Ovary (tissue), 9 donors: ENCODE data around the gene INAVA. TPM values are rescaled to one million over a fixed set of nuclear protein-coding genes. Genes with fewer than 3 reads are reported as not detected.
"Not testable (repeated sequence)": the region's sequence is repeated elsewhere in the genome, so short reads cannot be mapped to it uniquely, and the experiment has no call there.

Experiments
- DNase-seq, 5 donors: peaks; one replicate each; pipeline ENCODE4 v3.0.0-alpha.2; 2019 to 2020
- H3K27ac ChIP-seq, 2 donors: fragments of 200-600 bp; one replicate each; pipeline versions ENCODE4 v1.5.1 to v1.8.0; 2019 to 2022
- H3K27me3 ChIP-seq: fragments of 200-600 bp; one replicate; pipeline ENCODE4 v1.8.0; 2022
- H3K36me3 ChIP-seq: fragments of 200-600 bp; sonication (generic); one replicate; pipeline ENCODE4 v1.5.1; 2019
- H3K4me1 ChIP-seq: one replicate; pipeline ENCODE4 v1.8.1; 2013; ENCODE audit warnings: mild to moderate bottlenecking, moderate library complexity; ENCODE audit not compliant: insufficient read depth
- H3K4me3 ChIP-seq: fragments of 200-600 bp; sonication (generic); one replicate; pipeline ENCODE4 v1.5.1; 2017
- H3K9me3 ChIP-seq, 2 donors: fragments of 200-600 bp in 1 of 2; sonication (generic) in 1 of 2; one replicate each; pipeline versions ENCODE4 v1.5.1 to v1.8.1; 2013 to 2019; ENCODE audit warnings: mild to moderate bottlenecking in 1 of 2, moderate library complexity in 1 of 2
- POLR2A ChIP-seq: fragments of 450-650 bp; IDR thresholded peaks from one replicate; pipeline ENCODE4 v1.6.1; 2017; ENCODE audit warnings: antibody characterized with exemption, mild to moderate bottlenecking, moderate library complexity
- WGBS, 3 donors: extraction: QIAGEN DNeasy Blood & Tissue Kit in 1 of 3; methylation state at CpG; one replicate each; pipeline versions ENCODE4 v1.1.5 to v1.1.7; 2013 to 2017; 5-methylcytosine and 5-hydroxymethylcytosine counted together
- intact Hi-C, 4 donors: fragments of 100-400 bp; cut with DNase I; formaldehyde crosslinking; loops; one replicate each; pipeline versions ENCODE4 v1.11.0 to v1.15.1; 2022 to 2023
- polyA plus RNA-seq, 2 donors: library from polyadenylated mRNA; stranded (reverse); fragments of 200-250 nt in 1 of 2; fragments of 350-450 nt in 1 of 2; fragmentation: Illumina TruSeq in 1 of 2; extraction: RNeasy Lipid Tissue Mini Kit (QIAGEN cat#74804) in 1 of 2; gene quantifications; one replicate each; pipeline ENCODE4 v1.2.3, GENCODE V29; 2013 to 2014
- small RNA-seq: library from RNA; depleted of rRNA; stranded (forward); fragments of <200 nt; gene quantifications from one replicate; pipeline ENCODE3, GENCODE V24; 2016
- total RNA-seq, 7 donors: library from RNA; depleted of rRNA in 2 of 7; stranded (reverse); fragments of >200 nt in 2 of 7; fragmentation: NEBNext Ultra II Directional in 3 of 7; extraction: Animal tissue kit (Norgen Biotek cat#: 25700) in 3 of 7; gene quantifications; one replicate each; pipeline versions ENCODE4 v1.1.0 to v1.2.4, GENCODE V29; 2016 to 2023
- TF ChIP-seq, protein P1 (sequence below), 3 donors: fragments of 450-650 bp in 2 of 3; fragments of 200-600 bp in 1 of 3; IDR thresholded peaks; one replicate each; pipeline versions ENCODE4 v1.5.1 to v1.8.0; 2016 to 2022; ENCODE audit warnings: antibody characterized with exemption in 3 of 3, mild to moderate bottlenecking in 1 of 3
- donor health status: DM: no; HTN: no; CAD: no; lungs with moderate emphysema.
- donor health status: DM: no; HTN: no; CAD: no.
- donor health status: Bipolar disorder and iron deficiency.
- donor health status: DM: yes; HTN: yes; CAD: no.
- donor health status: DM: no; HTN: no; CAD: no.
- donor health status: DM: yes; HTN: yes; CAD: no.

INAVA gene
- total and polyA plus RNA-seq, 9 donors = 0.18 to 7.9 (median 0.70) TPM; not detected in 2

DNA sequence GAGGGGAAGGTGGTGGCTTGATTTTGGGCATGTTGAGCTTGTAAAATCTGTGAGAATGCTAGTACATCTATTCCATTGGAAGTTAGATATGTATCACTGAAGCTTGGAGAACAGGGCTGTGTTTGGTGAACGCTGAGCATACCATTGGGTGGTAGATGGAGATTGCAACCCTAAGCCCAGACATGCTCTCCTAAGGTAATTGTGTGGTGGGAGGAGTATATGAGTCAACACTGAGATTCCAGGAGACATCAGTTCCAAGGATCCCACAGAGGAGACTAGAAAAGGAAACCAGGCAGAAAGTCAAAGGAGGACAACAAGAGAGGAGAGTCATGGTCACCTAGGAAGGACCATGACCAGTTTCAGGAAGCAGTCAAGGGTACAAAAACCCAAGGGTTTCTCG is 68.4 kb downstream of the INAVA start:
- intact Hi-C loops = no loop called here
- Histone ChIP-seq H3K4me3 (no peak overlapping the region), H3K9me3 (no peaks in the 10 kb centered on the region), H3K4me1 (no peaks in the 10 kb centered on the region), H3K27ac (no peak overlapping the region), H3K36me3 (no peaks in the 10 kb centered on the region), H3K27me3 (no peaks in the 10 kb centered on the region)
- no peak for TF ChIP-seq POLR2A
- TF ChIP-seq, protein P1, sequence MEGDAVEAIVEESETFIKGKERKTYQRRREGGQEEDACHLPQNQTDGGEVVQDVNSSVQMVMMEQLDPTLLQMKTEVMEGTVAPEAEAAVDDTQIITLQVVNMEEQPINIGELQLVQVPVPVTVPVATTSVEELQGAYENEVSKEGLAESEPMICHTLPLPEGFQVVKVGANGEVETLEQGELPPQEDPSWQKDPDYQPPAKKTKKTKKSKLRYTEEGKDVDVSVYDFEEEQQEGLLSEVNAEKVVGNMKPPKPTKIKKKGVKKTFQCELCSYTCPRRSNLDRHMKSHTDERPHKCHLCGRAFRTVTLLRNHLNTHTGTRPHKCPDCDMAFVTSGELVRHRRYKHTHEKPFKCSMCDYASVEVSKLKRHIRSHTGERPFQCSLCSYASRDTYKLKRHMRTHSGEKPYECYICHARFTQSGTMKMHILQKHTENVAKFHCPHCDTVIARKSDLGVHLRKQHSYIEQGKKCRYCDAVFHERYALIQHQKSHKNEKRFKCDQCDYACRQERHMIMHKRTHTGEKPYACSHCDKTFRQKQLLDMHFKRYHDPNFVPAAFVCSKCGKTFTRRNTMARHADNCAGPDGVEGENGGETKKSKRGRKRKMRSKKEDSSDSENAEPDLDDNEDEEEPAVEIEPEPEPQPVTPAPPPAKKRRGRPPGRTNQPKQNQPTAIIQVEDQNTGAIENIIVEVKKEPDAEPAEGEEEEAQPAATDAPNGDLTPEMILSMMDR (IDR thresholded peaks at IDR 0.05) = no peak
- DNase-seq = no peak
- WGBS, 3 donors = 85 to 90% (median 86%) methylated on average over 2 of the region's 2 CpGs

DNA sequence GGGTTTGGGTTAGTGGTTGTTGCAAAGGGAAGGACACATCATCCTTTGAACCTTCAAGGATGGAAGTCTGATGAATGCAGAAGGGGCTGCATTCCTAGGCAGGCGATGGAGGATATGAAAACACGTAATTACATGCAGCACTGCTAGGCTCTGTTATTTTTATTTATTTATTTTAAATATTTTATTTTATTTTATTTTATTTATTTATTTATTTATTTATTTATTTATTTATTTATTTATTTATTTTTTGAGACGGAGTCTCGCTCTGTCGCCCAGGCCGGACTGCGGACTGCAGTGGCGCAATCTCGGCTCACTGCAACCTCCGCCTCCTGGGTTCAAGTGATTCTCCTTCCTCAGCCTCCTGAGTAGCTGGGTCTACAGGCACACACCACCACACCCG is 69.2 kb downstream of the INAVA start:
- H3K4me3 ChIP-seq, intact Hi-C loops, DNase-seq, H3K27me3 ChIP-seq, H3K4me1 ChIP-seq, H3K27ac ChIP-seq, H3K36me3 ChIP-seq, H3K9me3 ChIP-seq: not testable (repeated sequence)
- WGBS, 3 donors = 89 to 92% (median 92%) methylated on average over 11 of the region's 11 CpGs

Small RNA genes lying within 50 kb of the gene (small RNA-seq; reads per million reads assigned to genes)
- not detected for gene RNU6-704P

Other genes with a start within 250 kb of the INAVA start
- 10 to 100 TPM; 16.4 to 25.6 (median 19.5) TPM for gene DDX59, start 225.0 kb upstream of the INAVA start, total RNA-seq
- gene DDX59, start 225.0 kb upstream of the INAVA start, polyA plus RNA-seq = 10 to 100 TPM; 17.6 to 29.1 TPM
- gene CAMSAP2, start 156.0 kb upstream of the INAVA start, total RNA-seq = 10 to 100 TPM; 25.8 to 44.5 (median 38.7) TPM
- 10 to 100 TPM; 14.5 to 26.7 TPM for gene CAMSAP2, start 156.0 kb upstream of the INAVA start, polyA plus RNA-seq
- not detected for gene GPR25, start 21.9 kb upstream of the INAVA start, total RNA-seq
- gene GPR25, start 21.9 kb upstream of the INAVA start, polyA plus RNA-seq = under 1 TPM in 1 of 2 donors, not detected in 1; 0.06 TPM
- gene KIF21B, start 128.8 kb downstream of the INAVA start, total RNA-seq = 1 to 10 TPM in 4 of 7 donors, under 1 TPM in 3; 0.57 to 1.9 (median 1.0) TPM
- gene KIF21B, start 128.8 kb downstream of the INAVA start, polyA plus RNA-seq = under 1 TPM; 0.58 to 0.65 TPM
- under 1 TPM in 1 of 7 donors, not detected in 6; 0.05 TPM for gene CACNA1S, start 217.5 kb downstream of the INAVA start, total RNA-seq
- gene CACNA1S, start 217.5 kb downstream of the INAVA start, polyA plus RNA-seq = under 1 TPM; 0.01 to 0.05 TPM
- not detected for gene ASCL5, start 232.3 kb downstream of the INAVA start, total RNA-seq
- under 1 TPM in 1 of 2 donors, not detected in 1; 0.06 TPM for gene ASCL5, start 232.3 kb downstream of the INAVA start, polyA plus RNA-seq